Stimulated activated CD4-positive, alpha-beta T cell treated with anti-CD3 and anti-CD28 coated beads, Interleukin-1b, Interleukin-23, amount 100 ng/mL, for 48 hours (primary cell): Measurements from ENCODE around the gene PAPSS1.
"Not testable (repeated sequence)": the region's sequence is repeated elsewhere in the genome, so short reads cannot be mapped to it uniquely, and the experiment has no call there.

ENCODE experiments used
- DNase-seq: peaks from one replicate; pipeline ENCODE4 v3.0.0-alpha.2; 2020

Gene PAPSS1

GRCh38 chr4:107685740-107686139, 34.3 kb downstream of the PAPSS1 start:
- no peak for DNase-seq

- DNase-seq: no peak
These were observed 36.2 kb downstream of the PAPSS1 start for GRCh38 chr4:107683873-107684272.

- DNase-seq: no peak
These were observed 37.7 kb downstream of the PAPSS1 start for GRCh38 chr4:107682306-107682705.

- DNase-seq: no peak
These were observed 51.0 kb downstream of the PAPSS1 start for GRCh38 chr4:107669068-107669467.

- DNase-seq: no peak
These were observed 53.9 kb downstream of the PAPSS1 start for GRCh38 chr4:107666134-107666533.

DNA sequence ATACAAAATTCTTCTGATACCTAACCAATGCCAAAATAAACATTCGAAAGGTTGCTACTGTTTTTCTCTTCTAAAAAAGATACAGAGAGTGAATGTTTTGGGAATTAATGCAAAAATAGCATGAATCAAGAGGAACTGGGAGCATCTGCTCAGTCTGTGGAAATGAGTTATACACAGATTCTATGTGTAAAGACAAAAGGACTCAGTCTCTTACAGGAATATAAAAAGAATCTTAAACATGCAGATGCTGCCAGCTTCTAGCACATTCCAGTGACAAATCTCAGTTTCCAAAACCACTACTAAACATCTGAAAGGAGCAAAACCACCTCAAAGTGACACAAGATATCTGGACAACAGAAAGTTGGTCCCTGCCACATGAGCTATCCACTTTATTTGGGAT, 55.0 kb downstream of the PAPSS1 start:
- no peak for DNase-seq

GRCh38 chr4:107658400-107659336, 61.4 kb downstream of the PAPSS1 start:
- DNase-seq: no peak

- no peak for DNase-seq
These were observed 64.7 kb downstream of the PAPSS1 start for GRCh38 chr4:107655289-107655688.

- no peak for DNase-seq
These were observed 65.3 kb downstream of the PAPSS1 start for GRCh38 chr4:107654694-107655093.

DNA sequence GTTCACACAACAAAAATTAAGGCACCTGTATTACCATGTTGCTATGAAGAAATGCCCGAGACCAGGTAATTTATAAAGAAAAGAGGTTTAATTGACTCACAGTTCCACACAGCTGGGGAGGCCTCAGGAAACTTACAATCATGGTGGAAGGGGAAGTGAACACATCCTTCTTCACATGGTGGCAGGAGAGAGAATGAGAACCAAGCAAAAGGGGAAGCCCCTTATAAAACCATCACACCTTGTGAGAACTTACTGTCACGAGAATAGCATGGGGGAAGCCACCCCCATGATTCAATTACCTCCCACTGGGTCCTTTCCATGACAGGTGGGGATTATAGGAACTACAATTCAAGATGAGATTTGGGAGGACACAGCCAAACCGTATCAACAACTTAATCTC, 68.6 kb downstream of the PAPSS1 start:
- DNase-seq: not testable (repeated sequence)

DNA sequence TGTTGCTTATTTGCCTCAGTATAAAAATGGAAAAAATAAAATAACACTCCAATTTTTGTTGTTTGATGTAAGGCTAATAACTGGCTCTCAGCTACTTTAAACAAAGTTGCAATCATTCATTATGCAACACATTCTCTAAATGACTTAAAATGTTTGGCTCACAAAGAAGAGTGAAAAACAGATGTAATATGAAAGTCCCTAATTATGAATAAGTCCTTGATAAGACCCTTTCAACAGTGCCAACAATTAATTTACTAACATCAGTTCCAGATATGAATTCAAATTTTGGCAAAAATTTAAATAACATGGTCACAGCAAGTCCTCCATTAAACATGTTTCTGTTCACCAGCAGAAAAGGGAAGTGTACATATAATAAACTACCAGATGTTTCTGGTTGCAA, 69.8 kb downstream of the PAPSS1 start:
- DNase-seq: no peak

DNA sequence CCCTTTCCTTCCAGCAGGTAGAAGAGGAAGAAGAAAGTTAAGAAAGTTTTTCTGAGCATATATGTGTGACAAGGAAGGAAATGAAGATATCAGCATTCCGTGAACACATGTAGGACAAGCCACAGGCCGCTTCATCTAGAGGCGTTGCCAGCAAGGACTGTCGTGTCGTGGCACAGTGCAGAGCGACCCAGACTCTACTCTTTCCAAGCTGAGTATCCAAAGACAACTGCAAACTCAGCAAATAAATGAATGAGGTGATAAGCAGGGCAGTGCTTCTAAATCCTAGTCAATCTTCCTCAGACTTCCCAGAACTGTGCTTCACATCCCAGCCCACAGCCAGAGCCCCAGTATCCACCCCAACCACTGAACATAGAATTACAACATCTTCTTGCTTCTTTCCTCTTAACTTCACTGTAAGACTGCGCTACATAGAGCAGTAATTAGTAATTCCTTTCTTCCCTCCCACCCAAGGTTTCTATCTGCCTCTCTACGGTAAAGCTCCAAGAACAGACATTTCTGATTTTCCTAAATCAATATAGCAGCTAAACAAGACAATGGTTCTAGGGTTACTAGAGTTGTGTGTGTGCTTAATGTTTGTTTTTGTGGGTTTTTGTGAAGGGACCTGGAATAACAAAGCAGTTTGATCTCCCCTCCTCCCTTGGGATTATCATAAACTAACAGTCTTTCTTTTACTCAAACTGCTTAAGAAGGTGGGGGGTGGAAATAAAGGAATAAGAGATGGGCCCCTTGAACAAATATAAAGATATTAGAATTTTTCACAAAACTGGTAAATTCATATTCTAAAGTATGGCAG, 71.6 kb downstream of the PAPSS1 start:
- no peak for DNase-seq

DNA sequence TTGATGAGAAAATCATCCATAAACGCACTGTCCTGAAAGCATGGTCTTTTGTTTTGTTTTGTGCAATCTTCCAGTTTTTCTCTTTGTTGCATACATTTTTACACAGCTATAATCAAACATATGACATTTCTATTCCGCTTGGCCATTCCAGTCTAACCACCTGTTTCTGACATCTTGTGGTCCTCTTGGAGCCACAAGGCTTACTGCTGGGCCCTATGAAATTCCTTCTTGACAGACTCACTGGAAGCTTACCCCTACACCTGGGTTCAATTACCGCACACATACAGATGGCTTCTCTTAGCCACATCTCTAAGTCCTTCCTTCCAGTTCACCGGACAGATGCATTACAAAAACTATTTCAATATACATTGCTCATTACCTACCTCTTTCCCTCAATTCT, 72.4 kb downstream of the PAPSS1 start:
- no peak for DNase-seq

- DNase-seq: no peak
These were observed 74.4 kb downstream of the PAPSS1 start for GRCh38 chr4:107645604-107646003.

- no peak for DNase-seq
These were observed 77.0 kb downstream of the PAPSS1 start for GRCh38 chr4:107643021-107643420.

- no peak for DNase-seq
These were observed 79.2 kb downstream of the PAPSS1 start for GRCh38 chr4:107640878-107641277.

DNA sequence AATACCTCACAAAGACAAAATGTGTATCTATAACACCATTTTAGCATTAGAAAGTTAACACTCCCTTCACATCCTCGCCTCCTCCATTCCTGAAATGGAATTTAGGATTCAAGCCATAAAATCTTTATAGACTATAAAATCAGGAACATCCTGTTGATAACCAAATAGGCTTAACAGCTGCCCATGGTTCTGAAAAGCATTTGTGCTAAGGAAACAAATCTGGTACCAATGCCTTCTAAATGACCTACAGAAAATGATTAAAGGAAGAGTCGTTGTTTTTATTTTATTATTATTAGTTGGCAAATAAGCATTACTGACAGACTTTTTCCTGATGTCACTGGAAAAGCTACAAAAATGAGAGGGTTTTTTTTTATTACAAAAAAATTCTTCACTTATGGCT, 79.8 kb downstream of the PAPSS1 start:
- no peak for DNase-seq

DNA sequence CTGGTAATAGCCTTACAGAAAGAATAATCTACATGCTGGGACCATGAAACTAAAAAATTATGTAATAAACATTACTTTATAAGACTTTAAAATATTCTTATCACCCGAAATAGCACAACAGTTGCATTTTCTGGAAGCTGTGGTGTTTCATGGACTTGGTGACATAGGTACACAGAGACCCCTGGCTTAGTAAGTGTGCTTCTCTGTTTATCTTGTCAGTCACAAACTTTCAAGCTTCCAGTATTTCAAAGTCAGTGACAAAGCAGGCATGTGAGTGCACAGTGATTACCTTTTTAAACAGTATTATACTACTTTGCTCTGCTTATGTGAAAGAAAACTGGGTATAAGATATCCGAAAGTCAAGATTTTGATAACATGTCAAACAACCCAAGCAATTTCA, 84.3 kb downstream of the PAPSS1 start:
- no peak for DNase-seq

- DNase-seq: no peak
These were observed 88.5 kb downstream of the PAPSS1 start for GRCh38 chr4:107631560-107631959.

- DNase-seq: no peak
These were observed 89.8 kb downstream of the PAPSS1 start for GRCh38 chr4:107630185-107630705.

GRCh38 chr4:107629318-107629717, 90.7 kb downstream of the PAPSS1 start:
- no peak for DNase-seq

DNA sequence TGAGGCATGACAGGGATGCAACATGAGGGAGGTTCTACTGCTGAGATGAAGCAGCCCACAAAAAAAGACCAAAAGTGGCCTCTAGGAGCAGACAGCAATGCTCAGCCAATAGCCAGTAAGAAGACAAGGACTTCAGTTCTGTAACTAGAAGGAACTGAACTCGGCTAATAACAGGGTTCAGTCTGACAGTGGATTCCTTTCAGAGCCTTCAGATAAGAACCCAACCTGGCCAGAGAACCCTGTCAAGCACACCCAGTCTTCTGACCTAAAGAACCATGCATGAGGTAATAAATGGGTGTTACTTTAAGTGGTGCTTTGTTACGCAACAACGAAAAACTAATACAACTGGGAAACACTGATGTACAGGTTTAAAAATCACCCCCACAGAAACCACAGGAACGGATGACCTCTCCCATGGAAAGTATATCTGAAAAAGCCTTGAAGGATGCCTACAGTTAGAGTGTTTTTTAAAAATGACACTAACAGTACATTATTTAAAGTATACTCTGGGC, 94.6 kb downstream of the PAPSS1 start:
- no peak for DNase-seq

DNA sequence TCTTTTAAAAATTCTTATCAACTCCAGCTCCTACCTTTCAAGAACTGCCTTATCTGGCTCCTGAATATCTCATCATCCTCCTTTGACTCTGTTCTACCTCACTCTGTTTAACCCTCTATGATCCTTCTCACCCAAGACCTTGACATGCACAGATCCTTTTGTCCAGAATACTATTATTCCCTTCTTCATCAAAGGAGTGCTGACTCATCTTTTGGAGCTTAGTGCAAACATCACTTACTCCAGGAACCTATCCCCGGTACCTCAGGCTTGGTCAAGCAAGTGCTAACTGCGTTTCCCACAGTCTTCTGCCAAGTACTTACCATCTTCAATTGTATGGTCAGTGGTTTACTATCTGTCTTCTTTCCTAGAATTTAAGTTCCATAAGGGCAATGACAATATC, 96.0 kb downstream of the PAPSS1 start:
- DNase-seq: no peak

DNA sequence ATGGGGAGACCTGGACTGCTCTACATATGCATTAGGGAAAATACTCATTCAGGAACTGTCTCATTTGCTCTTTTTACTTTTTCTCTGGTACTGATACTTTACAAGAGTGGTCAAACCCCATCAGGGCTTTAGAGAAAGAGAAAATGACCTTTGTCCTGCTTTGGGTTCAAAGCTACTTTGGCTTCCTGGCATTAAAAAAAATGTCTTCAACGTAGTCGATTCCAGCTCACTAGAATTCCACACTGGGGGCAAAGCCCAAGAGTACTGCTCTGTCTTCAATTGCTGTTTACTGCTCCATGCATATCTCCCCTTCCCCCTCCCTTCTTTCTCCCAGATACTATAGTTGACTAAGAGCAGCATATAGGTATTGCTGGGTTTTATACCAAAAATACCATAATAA, 98.0 kb downstream of the PAPSS1 start:
- no peak for DNase-seq
